Common myeloid progenitor, CD34-positive (primary cell): ENCODE measurements around the gene RTP3.

Experiments used
- CTCF ChIA-PET: fragments of 350-600 bp; sonication (Branson Sonifier 250); formaldehyde crosslinking; loops from one replicate; lab custom pipeline; 2021; ENCODE audit warnings: antibody characterized with exemption; lab: Charles Lee
- POLR2A ChIA-PET: fragments of 350-600 bp; sonication (Branson Sonifier 250); formaldehyde crosslinking; loops from one replicate; lab custom pipeline; 2021; ENCODE audit warnings: antibody characterized with exemption; lab: Charles Lee
- DNase-seq, 3 donors: peaks; one replicate each; pipeline versions ENCODE4 v3.0.0 to v3.0.0-alpha.2; 2013
- H3K27ac ChIP-seq, 2 experiments: 1 replicate in 1 of 2; 2 replicates in 1 of 2; pipeline ENCODE4 v1.7.0; 2013; ENCODE audit warnings: inconsistent platforms in 2 of 2, low read length in 2 of 2, mild to moderate bottlenecking in 2 of 2, low read depth in 1 of 2, moderate library complexity in 1 of 2; ENCODE audit not compliant: severe bottlenecking in 2 of 2, insufficient read depth in 1 of 2, poor library complexity in 1 of 2
- H3K27me3 ChIP-seq, 5 experiments: replicated peaks in 2 of 5; 1 replicate in 3 of 5; 2 replicates in 2 of 5; pipeline versions ENCODE4 v1.6.1 to v1.7.0; 2013; ENCODE audit warnings: low read length in 4 of 5, mild to moderate bottlenecking in 2 of 5, moderate library complexity in 2 of 5, inconsistent platforms in 1 of 5; ENCODE audit not compliant: insufficient read depth in 5 of 5, control insufficient read depth in 4 of 5
- H3K36me3 ChIP-seq, 4 experiments: 1 replicate in 2 of 4; 2 replicates in 2 of 4; pipeline versions ENCODE4 v1.6.1 to v1.7.0; 2013; ENCODE audit warnings: low read length in 3 of 4, control low read depth in 1 of 4, mild to moderate bottlenecking in 1 of 4; ENCODE audit not compliant: control insufficient read depth in 4 of 4, insufficient read depth in 4 of 4
- H3K4me1 ChIP-seq, 4 experiments: 1 replicate in 3 of 4; 2 replicates in 1 of 4; pipeline versions ENCODE4 v1.6.1 to v1.7.1; 2013; ENCODE audit warnings: low read length in 3 of 4, mild to moderate bottlenecking in 3 of 4, control low read depth in 1 of 4, inconsistent platforms in 1 of 4, moderate library complexity in 1 of 4; ENCODE audit not compliant: control insufficient read depth in 4 of 4, insufficient read depth in 4 of 4; ENCODE audit errors: control extremely low read depth in 1 of 4
- H3K4me3 ChIP-seq, 7 experiments: 1 replicate in 4 of 7; 2 replicates in 3 of 7; pipeline versions ENCODE4 v1.5.1 to v1.7.0; 2013; ENCODE audit warnings: mild to moderate bottlenecking in 7 of 7, low read length in 6 of 7, moderate library complexity in 6 of 7, inconsistent platforms in 2 of 7, low read depth in 2 of 7, control low read depth in 1 of 7; ENCODE audit not compliant: insufficient read depth in 4 of 7, control insufficient read depth in 1 of 7; ENCODE audit errors: extremely low read depth in 1 of 7
- H3K9me3 ChIP-seq, 5 experiments: 1 replicate in 4 of 5; 2 replicates in 1 of 5; pipeline versions ENCODE4 v1.6.1 to v1.7.1; 2013; ENCODE audit warnings: low read length in 4 of 5, mild to moderate bottlenecking in 2 of 5, inconsistent platforms in 1 of 5, low read depth in 1 of 5, moderate library complexity in 1 of 5; ENCODE audit not compliant: control insufficient read depth in 4 of 5, insufficient read depth in 2 of 5; ENCODE audit errors: control extremely low read depth in 1 of 5
- WGBS: methylation state at CpG from one replicate; pipeline ENCODE4 v1.1.5; 2013; ENCODE audit not compliant: insufficient coverage; 5-methylcytosine and 5-hydroxymethylcytosine counted together

RTP3 gene

DNA sequence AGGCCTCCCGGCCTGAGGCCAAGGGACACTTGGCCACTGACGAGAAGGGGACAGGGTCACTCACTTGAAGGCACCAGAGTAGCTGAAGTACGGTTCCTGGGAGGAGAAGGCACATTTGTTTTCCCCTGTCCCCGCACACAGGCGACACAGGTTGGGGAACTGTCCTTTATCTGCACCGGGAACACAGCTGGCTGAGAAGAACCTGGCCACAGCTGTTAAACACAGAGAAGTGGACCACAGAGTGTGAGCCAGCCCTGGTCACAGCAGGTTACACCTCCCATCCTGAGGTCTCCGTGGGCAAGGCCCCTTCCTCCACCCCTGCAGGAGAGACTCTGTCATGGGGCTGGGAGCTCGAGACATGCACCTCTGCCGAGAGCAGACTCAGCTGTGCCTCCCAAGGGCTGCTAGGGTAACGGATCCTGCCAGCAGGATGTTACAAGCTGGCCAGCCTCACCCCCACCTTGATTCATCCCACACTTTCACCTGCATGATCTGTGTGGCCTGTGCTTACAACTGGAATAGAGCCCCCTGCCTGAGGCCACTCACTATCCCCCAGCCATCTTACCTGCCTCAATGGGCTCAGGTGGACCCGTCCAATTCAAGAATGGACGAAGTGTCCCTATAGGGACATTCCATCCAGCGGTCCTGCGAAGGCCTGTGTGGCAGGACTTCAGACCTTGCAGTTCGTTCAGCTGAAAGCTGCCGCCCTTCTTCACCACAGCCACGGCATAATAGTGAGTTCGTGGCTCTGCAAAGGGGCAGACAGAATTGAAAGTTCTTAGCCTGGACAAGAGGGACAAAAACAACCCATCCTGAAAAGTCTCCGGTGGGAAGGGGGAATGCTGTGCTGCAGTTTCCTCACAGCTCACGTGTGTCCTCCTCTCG, 42.3 kb upstream of the RTP3 start:
- CTCF ChIA-PET: no interaction called here
- DNase-seq: no peak
- Histone ChIP-seq H3K27ac (no peak overlapping the region), H3K9me3 (peaks cover 0 to 5% (median 0%) of the 10 kb centered on the region in 5 experiments), H3K36me3 (no peaks in the 10 kb centered on the region), H3K4me3 (no peak overlapping the region), H3K27me3 (peaks cover 0 to 2% (median 0%) of the 10 kb centered on the region in 5 experiments), H3K4me1 (no peaks in the 10 kb centered on the region)
- POLR2A ChIA-PET: no interaction called here
- 97% methylated on average over 18 of the region's 21 CpGs for WGBS

DNA sequence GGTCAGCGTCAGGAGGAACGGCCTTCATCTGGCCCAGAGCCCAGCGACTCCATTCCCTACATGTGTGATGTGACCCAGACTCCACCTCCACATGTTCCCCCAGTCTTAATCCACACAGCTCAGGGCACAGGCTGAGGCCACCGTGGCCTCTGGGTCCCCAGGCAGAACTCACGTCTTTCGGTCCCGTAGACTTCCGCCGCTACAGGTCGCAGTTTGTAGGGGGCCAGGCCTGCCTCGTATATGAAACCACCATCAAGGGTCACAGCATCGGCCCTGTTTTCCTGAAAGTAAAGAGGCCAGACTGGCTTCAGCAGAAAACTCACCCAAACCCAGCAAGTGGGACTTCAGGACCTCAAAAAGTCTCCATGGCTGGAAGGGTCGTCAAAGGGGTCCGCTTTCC, 41.7 kb upstream of the RTP3 start:
- DNase-seq: no peak
- no peak overlapping the region for H3K27ac ChIP-seq
- over 99% methylated on average over 12 of the region's 14 CpGs for WGBS
- no peaks in the 10 kb centered on the region for H3K36me3 ChIP-seq
- H3K27me3 ChIP-seq: peaks cover 0 to 2% (median 0%) of the 10 kb centered on the region in 5 experiments
- H3K4me3 ChIP-seq: no peak overlapping the region
- ChIA-PET POLR2A (no interaction called here), CTCF (no interaction called here)
- peaks cover 0 to 7% (median 0%) of the 10 kb centered on the region in 5 experiments for H3K9me3 ChIP-seq
- H3K4me1 ChIP-seq: no peaks in the 10 kb centered on the region

DNA sequence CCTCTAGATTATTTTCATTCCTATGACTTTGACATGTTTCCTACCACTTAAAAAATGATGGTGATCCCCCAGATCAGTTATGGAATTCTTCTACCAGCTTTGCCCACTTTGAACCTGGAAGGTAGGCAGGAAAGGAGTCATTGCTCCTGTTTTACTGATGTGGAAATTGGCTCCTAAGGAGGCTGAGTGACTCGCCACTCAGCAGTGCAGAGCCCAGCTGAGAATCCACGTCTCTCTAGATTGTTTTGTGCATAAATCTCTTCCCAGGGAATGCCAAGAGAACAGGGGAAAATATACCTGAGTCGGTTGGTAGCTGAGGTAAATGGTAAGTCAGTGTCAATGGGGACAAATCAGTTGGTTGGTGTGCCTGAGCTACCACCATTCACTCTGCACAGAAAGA, 37.7 kb upstream of the RTP3 start:
- H3K36me3 ChIP-seq: no peaks in the 10 kb centered on the region
- H3K9me3 ChIP-seq: peaks cover 0 to 7% (median 0%) of the 10 kb centered on the region in 5 experiments
- H3K4me3 ChIP-seq: no peak overlapping the region
- 97% methylated on average over 3 of the region's 3 CpGs for WGBS
- H3K27ac ChIP-seq: no peak overlapping the region
- DNase-seq: no peak
- peaks cover 2 to 28% (median 25%) of the 10 kb centered on the region in 5 experiments for H3K27me3 ChIP-seq
- ChIA-PET POLR2A (interaction anchor here (0.6 kb wide), 1 partner anchor 932 kb away, joined by 4 read pairs; no protein-coding TSS in a partner anchor), CTCF (no interaction called here)
- H3K4me1 ChIP-seq: peaks cover 0 to 8% (median 7%) of the 10 kb centered on the region in 4 experiments

DNA sequence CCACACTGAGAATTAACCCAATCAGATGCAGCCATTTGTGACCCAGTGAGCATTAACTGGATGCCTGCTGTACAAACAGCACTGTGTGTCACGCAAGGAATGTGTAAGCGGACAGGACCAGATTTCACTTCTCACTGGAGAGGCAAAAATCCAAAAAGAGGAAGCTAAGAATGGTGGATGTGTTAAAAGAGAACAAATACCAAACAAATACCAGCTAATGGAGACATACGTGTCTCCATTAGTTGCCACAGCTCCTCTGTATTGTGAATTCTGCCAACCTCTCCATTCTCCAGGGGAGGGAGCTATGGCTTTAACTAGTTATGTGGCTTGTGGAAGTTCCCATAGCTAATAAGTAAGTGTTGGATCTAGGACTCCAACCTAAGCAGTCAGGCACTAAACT, 35.7 kb upstream of the RTP3 start:
- Histone ChIP-seq H3K4me1 (peaks cover 0 to 8% (median 7%) of the 10 kb centered on the region in 4 experiments), H3K27ac (no peak overlapping the region), H3K27me3 (peaks cover 4 to 41% (median 34%) of the 10 kb centered on the region in 5 experiments), H3K4me3 (no peak overlapping the region), H3K9me3 (peaks cover 0 to 7% (median 0%) of the 10 kb centered on the region in 5 experiments), H3K36me3 (no peaks in the 10 kb centered on the region)
- POLR2A ChIA-PET: interaction anchor here (0.6 kb wide), 1 partner anchor 237 kb away, joined by 3 read pairs; no protein-coding TSS in a partner anchor
- CTCF ChIA-PET: interaction anchor here (0.7 to 2.1 kb wide), 11 partner anchors 8 to 96 kb away, joined by 3 to 7 read pairs (median 4); partner anchors contain the start of gene CCR5
- peak in 2 of 3 donors; percentile 25 to 41 for DNase-seq
- WGBS: 80% methylated on average over 1 of the region's 3 CpGs

DNA sequence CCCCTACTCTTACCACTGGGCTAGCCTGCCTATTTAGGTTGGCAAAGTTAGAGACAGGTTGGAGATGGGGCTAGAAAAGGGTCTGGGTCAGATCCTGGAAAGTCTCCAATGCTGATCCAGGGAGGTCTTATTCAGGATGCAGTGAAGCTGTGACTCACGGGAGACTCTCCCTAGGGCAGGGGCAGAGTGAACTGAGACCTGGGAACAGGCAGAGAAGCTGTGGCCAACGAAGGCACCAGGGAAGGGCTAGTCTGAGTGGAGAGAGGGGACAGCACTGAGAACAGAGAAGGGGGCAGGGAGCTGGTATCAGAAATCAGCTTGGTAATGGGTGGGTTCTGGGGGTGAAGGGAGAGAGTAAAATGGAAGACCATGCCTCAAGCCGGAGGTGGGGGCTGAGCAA, 35.3 kb upstream of the RTP3 start:
- H3K27me3 ChIP-seq: peaks cover 4 to 43% (median 34%) of the 10 kb centered on the region in 5 experiments
- peaks cover 0 to 7% (median 0%) of the 10 kb centered on the region in 5 experiments for H3K9me3 ChIP-seq
- no peak for DNase-seq
- ChIA-PET CTCF (interaction anchor here (0.7 to 2.1 kb wide), 10 partner anchors 8 to 96 kb away, joined by 3 to 7 read pairs (median 4); partner anchors contain the start of gene CCR5), POLR2A (interaction anchor here (0.6 kb wide), 1 partner anchor 237 kb away, joined by 3 read pairs; no protein-coding TSS in a partner anchor)
- H3K4me1 ChIP-seq: peaks cover 0 to 8% (median 7%) of the 10 kb centered on the region in 4 experiments
- whole genome bisulfite sequencing: 80% methylated on average over 1 of the region's 3 CpGs
- H3K36me3 ChIP-seq: no peaks in the 10 kb centered on the region
- H3K4me3 ChIP-seq: no peak overlapping the region
- no peak overlapping the region for H3K27ac ChIP-seq

DNA sequence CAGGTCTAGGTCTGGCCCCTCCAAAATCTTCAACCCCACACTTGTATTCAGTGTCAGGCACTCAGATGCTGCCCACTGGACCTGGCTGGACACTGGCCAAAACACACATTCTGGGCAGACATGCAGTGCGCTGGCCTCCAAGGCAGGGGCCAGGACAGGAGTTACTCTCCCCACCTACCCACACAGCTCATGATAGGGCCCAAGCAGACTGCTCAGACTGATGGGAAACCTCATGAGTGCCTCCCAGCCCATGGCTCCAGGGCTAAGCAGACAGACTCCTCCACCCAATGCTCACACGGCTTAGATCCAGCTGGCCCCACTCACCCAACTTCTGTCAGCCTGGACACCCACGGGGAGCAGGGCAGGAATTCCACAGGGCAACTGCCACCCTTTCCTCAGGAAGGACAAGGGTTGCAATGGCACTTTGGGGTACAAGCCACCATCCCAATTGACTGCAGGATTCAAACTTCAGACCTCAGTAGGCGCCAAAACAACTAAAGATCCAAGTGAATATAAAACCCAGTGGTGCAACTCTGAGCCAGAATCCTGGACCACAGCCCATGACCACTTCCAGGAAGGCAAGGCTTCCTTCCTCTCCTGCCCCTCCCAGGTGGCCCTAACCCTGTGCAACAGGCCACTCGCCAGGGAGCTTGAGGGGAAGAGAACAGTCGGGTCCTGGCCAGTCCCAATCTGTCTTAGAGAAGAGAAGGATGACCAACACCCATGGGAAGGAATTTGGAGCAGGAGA, 34.5 kb upstream of the RTP3 start:
- CTCF ChIA-PET: interaction anchor here (0.9 to 2.1 kb wide), 8 partner anchors 9 to 97 kb away, joined by 3 to 7 read pairs (median 4); partner anchors contain the start of gene CCR5
- H3K9me3 ChIP-seq: peaks cover 0 to 7% (median 0%) of the 10 kb centered on the region in 5 experiments
- no peak overlapping the region for H3K4me3 ChIP-seq
- DNase-seq: no peak
- H3K36me3 ChIP-seq: no peaks in the 10 kb centered on the region
- H3K27ac ChIP-seq: no peak overlapping the region
- POLR2A ChIA-PET: interaction anchor here (0.6 kb wide), 2 partner anchors 65 to 650 kb away, joined by 3 to 4 read pairs; no protein-coding TSS in a partner anchor
- H3K4me1 ChIP-seq: peaks cover 0 to 8% (median 7%) of the 10 kb centered on the region in 4 experiments
- 73% methylated on average over 4 of the region's 6 CpGs for WGBS
- H3K27me3 ChIP-seq: peaks cover 4 to 43% (median 34%) of the 10 kb centered on the region in 5 experiments
